DOHH2 (cell line): Measurements from ENCODE around the gene FILIP1L.

Source experiments
- H3F3A ChIP-seq: fragments of 200-600 bp; sonication (generic), shearing (Covaris generic); 2 replicates; pipeline ENCODE4 v1.6.0; 2016; ENCODE audit warnings: antibody characterized with exemption, mild to moderate bottlenecking; ENCODE audit not compliant: control insufficient read depth, insufficient read depth
- H3K27ac ChIP-seq: fragments of 200-600 bp; sonication (generic); 2 replicates; pipeline ENCODE4 v1.5.1; 2014; ENCODE audit warnings: low read depth, mild to moderate bottlenecking, low read length, moderate library complexity
- H3K27me3 ChIP-seq: fragments of 200-600 bp; sonication (generic); 2 replicates; pipeline ENCODE4 v1.6.1; 2014; ENCODE audit warnings: mild to moderate bottlenecking, low read length, mixed read lengths; ENCODE audit not compliant: control insufficient read depth
- H3K36me3 ChIP-seq: fragments of 200-600 bp; sonication (generic); 2 replicates; pipeline ENCODE4 v1.6.1; 2014; ENCODE audit warnings: mild to moderate bottlenecking, low read length, moderate library complexity, mixed read lengths; ENCODE audit not compliant: control insufficient read depth
- H3K4me1 ChIP-seq: fragments of 200-600 bp; sonication (generic); 2 replicates; pipeline ENCODE4 v1.6.1; 2014; ENCODE audit warnings: mild to moderate bottlenecking, low read length, mixed read lengths; ENCODE audit not compliant: control insufficient read depth
- H3K4me2 ChIP-seq: fragments of 200-600 bp; sonication (generic); 2 replicates; pipeline ENCODE4 v1.6.0; 2014; ENCODE audit warnings: mild to moderate bottlenecking, low read length, moderate library complexity
- H3K4me3 ChIP-seq: fragments of 200-600 bp; sonication (generic); 2 replicates; pipeline ENCODE4 v1.5.1; 2014; ENCODE audit warnings: mild to moderate bottlenecking, low read length, mixed read lengths
- H3K79me2 ChIP-seq: fragments of 200-600 bp; sonication (generic); 2 replicates; pipeline ENCODE4 v1.6.1; 2014; ENCODE audit warnings: mild to moderate bottlenecking, low read length, mixed read lengths; ENCODE audit not compliant: control insufficient read depth
- H3K9me2 ChIP-seq: fragments of 200-600 bp; sonication (generic); replicated peaks from 2 replicates; pipeline ENCODE4 v1.6.1; 2014; ENCODE audit warnings: mild to moderate bottlenecking, low read length, mixed read lengths; ENCODE audit not compliant: control insufficient read depth
- H3K9me3 ChIP-seq: fragments of 200-600 bp; sonication (generic); 2 replicates; pipeline ENCODE4 v1.6.1; 2014; ENCODE audit warnings: antibody characterized with exemption, low read length, mixed read lengths; ENCODE audit not compliant: control insufficient read depth, insufficient read depth
- H4K20me1 ChIP-seq: fragments of 200-600 bp; sonication (generic); 2 replicates; pipeline ENCODE4 v1.6.0; 2014; ENCODE audit warnings: low read depth, mild to moderate bottlenecking, antibody characterized with exemption, low read length, moderate library complexity; ENCODE audit not compliant: control insufficient read depth, insufficient read depth
- CTCF ChIP-seq: fragments of 200-600 bp; sonication (generic); IDR thresholded peaks from one replicate; pipeline ENCODE4 v1.5.1; 2014; ENCODE audit warnings: antibody characterized with exemption, mild to moderate bottlenecking, low read depth, low read length; ENCODE audit not compliant: poor library complexity, severe bottlenecking
- EZH2phosphoT487 ChIP-seq: fragments of 200-600 bp; sonication (generic); IDR thresholded peaks from 2 replicates; pipeline ENCODE4 v1.6.1; 2017; ENCODE audit warnings: borderline replicate concordance, mild to moderate bottlenecking, antibody characterized with exemption, low read length, moderate library complexity, mixed read lengths

The FILIP1L gene

GRCh38 chr3:99952306-99952705 lies 162.0 kb downstream of the FILIP1L start:
- H3K9me2 ChIP-seq = no peaks in the 10 kb centered on the region
- no peaks in the 10 kb centered on the region for H3K27me3 ChIP-seq
- H3K4me3 ChIP-seq = no peak overlapping the region
- no peaks in the 10 kb centered on the region for H4K20me1 ChIP-seq
- TF ChIP-seq EZH2phosphoT487 (no peak), CTCF (no peak)
- H3K79me2 ChIP-seq = no peaks in the 10 kb centered on the region
- no peaks in the 10 kb centered on the region for H3K4me1 ChIP-seq
- no peaks in the 10 kb centered on the region for H3K9me3 ChIP-seq
- H3K36me3 ChIP-seq = no peaks in the 10 kb centered on the region
- no peak overlapping the region for H3K27ac ChIP-seq
- H3K4me2 ChIP-seq = no peak overlapping the region
- H3F3A ChIP-seq = no peaks in the 10 kb centered on the region

GRCh38 chr3:99951701-99952100 lies 162.6 kb downstream of the FILIP1L start:
- H3K9me2 ChIP-seq = no peaks in the 10 kb centered on the region
- H3F3A ChIP-seq = no peaks in the 10 kb centered on the region
- no peak overlapping the region for H3K4me3 ChIP-seq
- no peaks in the 10 kb centered on the region for H3K36me3 ChIP-seq
- H3K9me3 ChIP-seq = no peaks in the 10 kb centered on the region
- H3K79me2 ChIP-seq = no peaks in the 10 kb centered on the region
- no peaks in the 10 kb centered on the region for H4K20me1 ChIP-seq
- no peak for TF ChIP-seq EZH2phosphoT487
- H3K4me2 ChIP-seq = no peak overlapping the region
- H3K27ac ChIP-seq = no peak overlapping the region
- H3K27me3 ChIP-seq = no peaks in the 10 kb centered on the region
- H3K4me1 ChIP-seq = no peaks in the 10 kb centered on the region

GRCh38 chr3:99950921-99951320 lies 163.4 kb downstream of the FILIP1L start:
- H3K4me3 ChIP-seq = no peak overlapping the region
- no peak overlapping the region for H3K4me2 ChIP-seq
- no peaks in the 10 kb centered on the region for H3K36me3 ChIP-seq
- H3F3A ChIP-seq = no peaks in the 10 kb centered on the region
- H4K20me1 ChIP-seq = no peaks in the 10 kb centered on the region
- H3K4me1 ChIP-seq = no peaks in the 10 kb centered on the region
- peaks cover 3% of the 10 kb centered on the region; the same call in 1 of the 2 replicates for H3K79me2 ChIP-seq
- H3K9me2 ChIP-seq = no peaks in the 10 kb centered on the region
- H3K9me3 ChIP-seq = no peaks in the 10 kb centered on the region
- H3K27ac ChIP-seq = no peak overlapping the region
- TF ChIP-seq CTCF = no peak
- TF ChIP-seq EZH2phosphoT487 = no peak
- H3K27me3 ChIP-seq = no peaks in the 10 kb centered on the region

GRCh38 chr3:99949956-99950670 lies 164.2 kb downstream of the FILIP1L start:
- H3K36me3 ChIP-seq = no peaks in the 10 kb centered on the region
- H3K27me3 ChIP-seq = no peaks in the 10 kb centered on the region
- TF ChIP-seq EZH2phosphoT487 = no peak
- TF ChIP-seq CTCF = no peak
- no peaks in the 10 kb centered on the region for H3F3A ChIP-seq
- H3K9me2 ChIP-seq = no peaks in the 10 kb centered on the region
- H3K4me2 ChIP-seq = no peak overlapping the region
- no peak overlapping the region for H3K27ac ChIP-seq
- H3K4me3 ChIP-seq = no peak overlapping the region
- no peaks in the 10 kb centered on the region for H3K4me1 ChIP-seq
- no peaks in the 10 kb centered on the region for H3K9me3 ChIP-seq
- H4K20me1 ChIP-seq = no peaks in the 10 kb centered on the region
- H3K79me2 ChIP-seq = peaks cover 3% of the 10 kb centered on the region; the same call in 1 of the 2 replicates
